GM04504 (cell line): ENCODE measurements around the gene PKP4.
A peak's percentile ranks its signal among the peaks of the same experiment; 100 is the strongest.

Source experiments
- DNase-seq: peaks from one replicate; pipeline ENCODE4 v3.0.0-alpha.2; 2012; ENCODE audit warnings: low read depth

The PKP4 gene

GRCh38 chr2:158499383-158499782, 42.6 kb downstream of the PKP4 start:
- DNase-seq, result no peak

GRCh38 chr2:158500333-158500732, 43.6 kb downstream of the PKP4 start:
- DNase-seq, result no peak

DNA sequence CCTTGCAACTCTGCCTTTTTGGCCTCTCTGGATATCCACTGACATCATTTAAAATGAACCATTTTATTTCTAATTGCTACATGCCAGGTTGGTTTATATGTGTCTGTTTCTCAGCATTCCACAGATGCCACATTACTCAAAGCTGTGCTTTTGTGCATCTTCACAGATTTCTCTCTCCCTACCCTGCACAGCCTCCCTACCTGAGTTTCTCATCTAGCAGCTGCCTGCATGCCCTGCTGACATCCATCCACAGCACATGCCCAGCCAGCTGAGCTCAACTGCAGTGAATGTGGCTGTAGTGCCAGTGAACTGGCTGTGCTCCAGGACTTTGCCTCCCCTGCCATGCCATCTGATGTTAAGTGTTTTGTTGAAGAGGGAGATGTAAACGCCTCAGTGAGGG, 44.5 kb downstream of the PKP4 start:
- DNase-seq, result no peak

GRCh38 chr2:158502974-158503373, 46.2 kb downstream of the PKP4 start:
- DNase-seq, result peak; percentile 87

GRCh38 chr2:158504088-158504487, 47.3 kb downstream of the PKP4 start:
- no peak for DNase-seq

GRCh38 chr2:158505448-158505934, 48.7 kb downstream of the PKP4 start:
- no peak for DNase-seq

DNA sequence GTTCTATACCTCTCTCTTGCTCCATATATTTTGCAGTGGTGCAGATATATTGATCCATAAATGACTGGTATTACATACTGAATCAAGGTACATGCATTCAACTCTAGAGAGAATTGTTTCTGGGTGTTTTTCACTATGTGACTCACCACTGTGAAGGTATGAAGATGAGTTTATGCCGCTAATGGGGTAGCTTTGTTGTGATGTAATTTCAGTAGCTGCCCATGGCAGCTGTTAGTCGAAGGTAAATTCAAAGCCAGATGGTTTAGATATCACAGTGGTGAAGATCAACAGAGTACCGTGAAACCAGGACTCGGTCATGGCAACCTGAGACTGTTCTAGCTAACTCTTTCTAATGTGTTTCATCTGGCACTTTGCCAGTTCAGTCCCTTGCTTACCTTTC, 50.4 kb downstream of the PKP4 start:
- no peak for DNase-seq

DNA sequence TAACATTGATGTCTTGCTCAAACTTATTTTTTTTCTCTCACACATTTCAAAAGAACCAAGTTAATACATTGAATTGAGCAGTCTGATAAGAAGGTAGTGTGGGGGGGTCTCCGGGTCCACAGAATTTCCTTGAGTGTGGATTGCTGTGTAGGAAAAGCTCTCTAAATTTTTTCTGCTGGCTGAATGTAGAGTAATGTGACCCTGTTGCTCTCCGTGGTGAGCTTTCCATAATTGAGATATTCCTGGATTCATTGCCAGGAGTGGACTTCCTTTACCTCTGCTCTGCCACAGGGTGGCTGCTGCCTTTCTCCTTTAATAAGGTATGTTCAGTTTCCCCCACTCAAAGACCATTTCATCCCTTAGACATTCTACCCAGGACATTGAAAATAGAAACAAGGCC, 50.9 kb downstream of the PKP4 start:
- DNase-seq, result no peak

DNA sequence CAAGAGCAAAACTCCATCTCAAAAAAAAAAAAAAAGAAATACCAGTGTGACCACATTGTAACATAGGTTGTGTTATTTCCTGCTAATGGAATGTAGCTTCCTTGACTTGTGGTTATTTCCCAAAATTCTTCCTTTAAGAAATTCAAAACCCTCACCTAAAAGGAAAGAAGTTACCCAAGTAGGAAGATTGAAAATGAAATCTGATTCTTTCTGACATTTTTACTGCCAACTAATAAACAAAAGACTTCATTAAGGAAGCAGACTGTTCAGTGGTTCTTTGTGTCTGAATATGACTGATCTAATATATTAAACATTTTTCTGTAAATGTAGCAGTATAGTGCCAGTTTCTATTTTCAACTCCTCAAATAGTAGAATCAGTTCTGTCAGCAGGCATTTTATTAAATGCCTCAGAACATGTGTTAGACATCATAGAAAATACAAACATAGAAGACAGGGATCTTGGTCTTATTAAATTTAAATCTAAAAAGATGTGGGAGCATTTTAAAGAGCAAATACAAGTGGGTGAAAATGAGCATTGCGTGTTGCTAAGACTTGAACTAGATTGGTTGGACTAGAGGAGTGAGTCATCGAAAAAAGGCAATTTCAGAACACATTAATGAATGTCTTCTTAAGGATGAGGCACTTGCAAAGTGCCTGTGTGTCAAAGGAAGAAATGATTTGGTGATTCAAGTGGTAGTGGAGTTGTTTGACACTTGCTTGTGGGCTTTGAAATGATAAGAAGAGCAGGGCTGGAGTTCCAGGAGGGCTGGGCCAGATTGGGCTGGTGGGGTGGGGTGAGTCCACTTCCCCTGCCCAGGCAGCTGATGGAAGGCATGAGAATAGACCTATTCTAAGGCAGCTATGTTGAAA, 53.4 kb downstream of the PKP4 start:
- no peak for DNase-seq

GRCh38 chr2:158510887-158511286, 54.1 kb downstream of the PKP4 start:
- DNase-seq, result no peak

- no peak for DNase-seq
Measured at GRCh38 chr2:158511706-158512105, 55.0 kb downstream of the PKP4 start.

- DNase-seq, result no peak
Measured at GRCh38 chr2:158512323-158512722, 55.6 kb downstream of the PKP4 start.

GRCh38 chr2:158513841-158514240, 57.1 kb downstream of the PKP4 start:
- no peak for DNase-seq

DNA sequence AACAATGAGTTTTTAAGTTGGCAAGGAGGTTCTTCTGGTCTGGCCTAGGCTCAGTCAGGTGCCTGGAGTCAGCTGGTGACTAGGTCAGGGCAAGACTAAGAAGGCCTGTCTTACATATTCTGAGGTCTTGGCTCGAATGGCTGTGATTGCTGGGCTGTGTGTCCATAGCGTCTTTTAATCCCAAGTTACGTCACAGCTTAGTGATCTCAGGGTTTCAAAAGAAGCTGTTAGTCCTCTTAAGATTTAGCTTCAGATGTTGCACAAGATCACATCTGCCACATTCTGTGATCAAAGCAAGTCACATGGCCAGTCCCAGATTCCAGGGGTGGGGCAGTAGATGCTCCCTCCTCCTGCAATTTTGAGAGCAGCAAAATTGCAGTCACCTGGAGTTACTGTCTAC, 61.3 kb downstream of the PKP4 start:
- DNase-seq, result no peak

GRCh38 chr2:158519481-158519880, 62.7 kb downstream of the PKP4 start:
- no peak for DNase-seq

GRCh38 chr2:158529379-158530259, 72.9 kb downstream of the PKP4 start:
- DNase-seq, result peak; percentile 67

DNA sequence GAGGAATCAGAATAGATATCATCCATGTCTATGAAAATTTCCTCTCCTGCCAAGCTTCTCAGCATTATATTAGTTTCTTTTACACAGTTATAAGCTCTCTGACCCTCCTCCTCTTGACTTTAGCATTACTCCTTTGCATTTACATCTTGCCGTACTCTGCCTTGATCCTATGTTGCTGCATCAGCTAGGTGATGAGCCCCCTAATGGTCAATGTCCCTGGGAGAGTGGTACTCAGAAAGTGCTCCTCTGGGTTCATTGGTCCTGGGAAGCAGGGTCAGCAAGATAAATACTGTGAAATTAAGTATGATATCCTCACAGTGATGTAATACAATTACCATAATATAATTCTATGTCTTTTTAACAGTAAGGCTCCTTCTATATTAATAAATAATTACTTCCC, 74.1 kb downstream of the PKP4 start:
- DNase-seq, result no peak

DNA sequence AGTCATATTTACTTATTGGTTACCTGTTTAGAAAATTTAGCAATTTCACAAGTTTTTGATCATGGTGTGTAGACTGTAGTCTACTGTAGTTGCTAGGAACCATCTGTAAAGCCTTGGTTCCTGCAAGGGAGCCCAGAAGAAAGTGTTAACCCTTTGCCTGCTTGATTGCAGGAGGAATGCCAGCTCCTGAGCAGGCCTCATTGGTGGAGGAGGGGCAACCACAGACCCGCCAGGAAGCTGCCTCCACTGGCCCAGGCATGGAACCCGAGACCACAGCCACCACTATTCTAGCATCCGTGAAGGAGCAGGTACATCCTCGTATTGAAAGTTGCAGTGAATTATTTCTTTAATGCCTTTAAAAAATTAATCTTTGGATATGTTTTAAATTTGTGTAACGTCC, 76.3 kb downstream of the PKP4 start:
- no peak for DNase-seq

GRCh38 chr2:158539176-158540005, 82.6 kb downstream of the PKP4 start:
- DNase-seq, result peak; percentile 44

DNA sequence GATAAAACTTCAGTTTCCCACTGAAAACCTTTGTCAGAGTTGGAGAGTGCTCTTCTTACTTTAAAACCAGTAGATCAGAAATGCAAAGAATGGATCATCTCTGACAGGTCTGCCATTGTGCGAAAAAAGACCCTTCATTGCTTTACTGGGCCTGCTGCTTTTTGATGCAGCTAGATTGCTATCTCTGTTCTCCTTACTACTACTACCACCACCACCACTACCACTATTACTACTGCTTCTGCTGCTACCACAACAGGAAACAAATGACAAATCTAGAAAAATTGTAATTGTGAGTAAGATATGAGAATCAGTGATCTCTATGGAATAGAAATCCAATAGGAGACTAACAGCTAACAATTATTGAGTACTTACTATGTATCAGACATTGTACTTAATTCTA, 85.8 kb downstream of the PKP4 start:
- DNase-seq, result no peak

DNA sequence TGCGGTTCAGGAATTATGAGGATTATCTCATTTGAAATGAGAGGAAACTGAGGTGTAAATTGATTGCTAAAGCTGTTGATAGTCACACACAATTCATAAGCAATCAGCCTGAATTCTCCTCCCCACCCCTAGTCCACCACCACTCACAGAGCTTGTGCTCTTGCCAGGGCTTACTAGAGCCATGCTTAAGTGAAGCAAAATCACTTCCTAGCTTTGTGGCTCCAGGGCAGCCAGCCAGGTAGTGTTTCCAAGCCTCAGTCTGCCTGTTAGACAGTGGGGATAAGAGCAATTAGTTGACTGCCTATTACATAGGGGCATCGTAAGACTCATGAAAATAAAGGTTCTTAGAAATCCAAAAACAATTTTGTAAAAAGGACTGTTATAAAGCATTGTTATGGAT, 87.2 kb downstream of the PKP4 start:
- no peak for DNase-seq

- DNase-seq, result no peak
Measured at GRCh38 chr2:158544998-158545397, 88.2 kb downstream of the PKP4 start.
